ENCODE data around the gene PARD3B. TPM values are rescaled to one million over a fixed set of nuclear protein-coding genes. Genes with fewer than 3 reads are reported as not detected.

The PARD3B gene
- total RNA-seq, 1 experiment from 2014 or later, result 6.4 TPM

GRCh38 chr2:205656461-205656860 lies 1111.2 kb downstream of the PARD3B start:
- H3K14ac ChIP-seq (ENCODE audit: insufficient read depth, low read length), result no peak overlapping the region
- H3K27me3 Mint-ChIP-seq (ENCODE audit: low read depth), result peaks cover 4% of the 10 kb centered on the region; the same call in 1 of the 2 replicates
- no peak overlapping the region for H3K4ac ChIP-seq (ENCODE audit: low read depth, low read length)
- H3K9ac ChIP-seq (ENCODE audit: extremely low read depth, insufficient read length, low read length), result no peak overlapping the region
- WGBS (ENCODE audit: extremely low coverage, insufficient read length, low lambda C conversion rate), result no CpG with 5 or more reads among the region's 7 CpGs
- no peak overlapping the region for H2BK12ac ChIP-seq (ENCODE audit: insufficient read length, low read depth, low read length)
- H4K8ac ChIP-seq (replicated peaks; ENCODE audit: insufficient read length, low read depth, low read length), result no peak overlapping the region
- DNase-seq, result no peak
- H2AK5ac ChIP-seq (ENCODE audit: insufficient read length, low read length), result no peak overlapping the region
- H2BK5ac ChIP-seq (ENCODE audit: insufficient read length, low read length), result no peak overlapping the region
- H3T11ph ChIP-seq (ENCODE audit: low read length), result no peak overlapping the region
- no peak overlapping the region for H2BK15ac ChIP-seq (ENCODE audit: low read depth, low read length)
- no peaks in the 10 kb centered on the region for H3K9me3 ChIP-seq (ENCODE audit: control insufficient read depth, low read depth, low read length)
- H3K36me3 Mint-ChIP-seq (ENCODE audit: insufficient read depth in 1 of 3, low read depth in 3 of 3), result 0 out of 7 replicates have a peak, but pooled peaks cover 0 to 3% (median 0%) of the 10 kb centered on the region in 3 experiments
- H4K20me1 ChIP-seq (ENCODE audit: control insufficient read depth, insufficient read depth, insufficient read length), result no peaks in the 10 kb centered on the region
- H3K23me2 ChIP-seq (ENCODE audit: insufficient read length, low read depth, low read length, poor library complexity, severe bottlenecking), result no peaks in the 10 kb centered on the region
- H3K4me3 Mint-ChIP-seq, result no peak overlapping the region
- no peak overlapping the region for H2BK20ac ChIP-seq (ENCODE audit: low read depth, low read length, poor library complexity, severe bottlenecking)
- H4K91ac ChIP-seq (ENCODE audit: insufficient read length, low read depth, low read length), result no peak overlapping the region
- H3K23ac ChIP-seq (ENCODE audit: insufficient read length, low read depth, low read length), result no peak overlapping the region
- H4K5ac ChIP-seq (ENCODE audit: insufficient read length, low read depth, low read length), result no peak overlapping the region
- no peaks in the 10 kb centered on the region for H3K79me2 ChIP-seq (ENCODE audit: insufficient read depth, low read length)
- H3K4me1 Mint-ChIP-seq, result peaks cover 5 to 16% of the 10 kb centered on the region in 2 experiments
- H3K27ac ChIP-seq (ENCODE audit: insufficient read length, low read depth, low read length), result no peak overlapping the region
- no peak overlapping the region for H3K27ac Mint-ChIP-seq
- no peaks in the 10 kb centered on the region for H3K4me1 ChIP-seq (ENCODE audit: insufficient read depth, low read length)
- H3K79me1 ChIP-seq (ENCODE audit: insufficient read depth, low read depth, low read length, poor library complexity, severe bottlenecking), result no peaks in the 10 kb centered on the region
- H2BK120ac ChIP-seq (ENCODE audit: low read depth, low read length, poor library complexity, severe bottlenecking), result no peak overlapping the region
- H3K27me3 ChIP-seq (ENCODE audit: insufficient read depth, low read length), result no peaks in the 10 kb centered on the region
- no peak overlapping the region for H2AFZ ChIP-seq (ENCODE audit: low read length)
- no peaks in the 10 kb centered on the region for H3K9me3 Mint-ChIP-seq
- no peak overlapping the region for H3K56ac ChIP-seq (ENCODE audit: insufficient read length, low read depth, low read length)
- no peak overlapping the region for H3K18ac ChIP-seq (ENCODE audit: insufficient read length, low read depth, low read length)
- no peak for TF ChIP-seq CTCF (conservative IDR thresholded peaks at IDR 0.05)
- no peak overlapping the region for H3K4me2 ChIP-seq (ENCODE audit: insufficient read depth, insufficient read length, low read length)

All from H9 (cell line).